GM18498 (cell line): Measurements from ENCODE around the gene MAS1.
"Not testable (repeated sequence)": the region's sequence is repeated elsewhere in the genome, so short reads cannot be mapped to it uniquely, and the experiment has no call there.

ENCODE experiments used
- ATAC-seq: cut with Tn5 transposase; IDR thresholded peaks from one replicate; pipeline ENCODE4 v1.9.1; 2021; ENCODE audit warnings: mild to moderate bottlenecking, moderate library complexity; ENCODE audit not compliant: unreplicated experiment

MAS1 gene

GRCh38 chr6:159916237-159916636 is 25.4 kb downstream of the MAS1 start:
- ATAC-seq: no peak

- no peak for ATAC-seq
These were observed 26.0 kb downstream of the MAS1 start for GRCh38 chr6:159916752-159917151.

- no peak for ATAC-seq
These were observed 28.3 kb downstream of the MAS1 start for GRCh38 chr6:159919011-159919511.

- no peak for ATAC-seq
These were observed 29.0 kb downstream of the MAS1 start for GRCh38 chr6:159919800-159920199.

GRCh38 chr6:159924150-159924549 is 33.4 kb downstream of the MAS1 start:
- not testable (repeated sequence) for ATAC-seq

GRCh38 chr6:159926542-159927203 is 35.9 kb downstream of the MAS1 start:
- no peak for ATAC-seq

GRCh38 chr6:159929819-159930218 is 39.0 kb downstream of the MAS1 start:
- ATAC-seq: peak; percentile 49

- ATAC-seq: peak; percentile 88
These were observed 40.3 kb downstream of the MAS1 start for GRCh38 chr6:159931112-159931511.

GRCh38 chr6:159931846-159932245 is 41.1 kb downstream of the MAS1 start:
- peak; percentile 27 for ATAC-seq

GRCh38 chr6:159933077-159933476 is 42.3 kb downstream of the MAS1 start:
- no peak for ATAC-seq

GRCh38 chr6:159934181-159934580 is 43.4 kb downstream of the MAS1 start:
- no peak for ATAC-seq

GRCh38 chr6:159935065-159935464 is 44.3 kb downstream of the MAS1 start:
- ATAC-seq: no peak

- ATAC-seq: no peak
These were observed 44.8 kb downstream of the MAS1 start for GRCh38 chr6:159935633-159936032.

GRCh38 chr6:159939591-159940016 is 48.8 kb downstream of the MAS1 start:
- no peak for ATAC-seq
